ENCODE data around the gene BDKRB1.

Gene BDKRB1

GRCh38 chr14:96267336-96267735 lies 11.3 kb downstream of the BDKRB1 start:
- no peak for TF ChIP-seq SIN3A (IDR thresholded peaks at IDR 0.05; ENCODE audit: borderline replicate concordance, insufficient read depth, low read length)
- no peak for TF ChIP-seq POLR2AphosphoS5 (IDR thresholded peaks at IDR 0.05; ENCODE audit: low read depth, low read length)
- TF ChIP-seq FOXP2 (optimal IDR thresholded peaks at IDR 0.05; ENCODE audit: borderline replicate concordance, extremely low read depth, extremely low read length, insufficient read depth) = no peak
- no peak for TF ChIP-seq REST (IDR thresholded peaks at IDR 0.05; ENCODE audit: insufficient read depth in 1 of 2, low read depth in 2 of 2, low read length in 2 of 2)
- no peak for TF ChIP-seq TAF1 (IDR thresholded peaks at IDR 0.05; ENCODE audit: borderline replicate concordance, insufficient read depth, low read length)

- TF ChIP-seq TAF1 (IDR thresholded peaks at IDR 0.05; ENCODE audit: borderline replicate concordance, insufficient read depth, low read length) = no peak
Measured at GRCh38 chr14:96267916-96268315, 11.9 kb downstream of the BDKRB1 start.

- TF ChIP-seq POLR2AphosphoS5 (IDR thresholded peaks at IDR 0.05; ENCODE audit: low read depth, low read length) (no peak), REST (IDR thresholded peaks at IDR 0.05; ENCODE audit: insufficient read depth in 1 of 2, low read depth in 2 of 2, low read length in 2 of 2) (no peak), TAF1 (IDR thresholded peaks at IDR 0.05; ENCODE audit: borderline replicate concordance, insufficient read depth, low read length) (no peak), SIN3A (IDR thresholded peaks at IDR 0.05; ENCODE audit: borderline replicate concordance, insufficient read depth, low read length) (no peak), FOXP2 (optimal IDR thresholded peaks at IDR 0.05; ENCODE audit: borderline replicate concordance, extremely low read depth, extremely low read length, insufficient read depth) (no peak)
Measured at GRCh38 chr14:96268431-96269358, 12.7 kb downstream of the BDKRB1 start.

- TF ChIP-seq SIN3A (IDR thresholded peaks at IDR 0.05; ENCODE audit: borderline replicate concordance, insufficient read depth, low read length) = no peak
- TF ChIP-seq REST (IDR thresholded peaks at IDR 0.05; ENCODE audit: insufficient read depth in 1 of 2, low read depth in 2 of 2, low read length in 2 of 2) = no peak
- no peak for TF ChIP-seq TAF1 (IDR thresholded peaks at IDR 0.05; ENCODE audit: borderline replicate concordance, insufficient read depth, low read length)
- TF ChIP-seq POLR2AphosphoS5 (IDR thresholded peaks at IDR 0.05; ENCODE audit: low read depth, low read length) = no peak
- no peak for TF ChIP-seq FOXP2 (optimal IDR thresholded peaks at IDR 0.05; ENCODE audit: borderline replicate concordance, extremely low read depth, extremely low read length, insufficient read depth)
Measured at GRCh38 chr14:96269359-96269710, 13.3 kb downstream of the BDKRB1 start.

GRCh38 chr14:96270565-96271420 lies 14.8 kb downstream of the BDKRB1 start:
- TF ChIP-seq TAF1 (IDR thresholded peaks at IDR 0.05; ENCODE audit: borderline replicate concordance, insufficient read depth, low read length) = no peak
- no peak for TF ChIP-seq SIN3A (IDR thresholded peaks at IDR 0.05; ENCODE audit: borderline replicate concordance, insufficient read depth, low read length)
- TF ChIP-seq FOXP2 (optimal IDR thresholded peaks at IDR 0.05; ENCODE audit: borderline replicate concordance, extremely low read depth, extremely low read length, insufficient read depth) = no peak
- no peak for TF ChIP-seq REST (IDR thresholded peaks at IDR 0.05; ENCODE audit: insufficient read depth in 1 of 2, low read depth in 2 of 2, low read length in 2 of 2)
- no peak for TF ChIP-seq POLR2AphosphoS5 (IDR thresholded peaks at IDR 0.05; ENCODE audit: low read depth, low read length)

Data from PFSK-1 (cell line).